Spleen (tissue), 7 donors: Measurements from ENCODE around the gene GOLGA6L24.
"Not testable (repeated sequence)": the region's sequence is repeated elsewhere in the genome, so short reads cannot be mapped to it uniquely, and the experiment has no call there.

Experiments
- POLR2AphosphoS5 ChIP-seq, 3 donors: sonication (generic); formaldehyde crosslinking; IDR thresholded peaks; one replicate each; pipeline ENCODE4 v1.5.1; 2017; ENCODE audit warnings: antibody characterized with exemption in 3 of 3
- TF ChIP-seq, protein P1 (sequence below), 11 experiments: fragments of 200-600 bp in 7 of 11; fragments of 450-650 bp in 4 of 11; sonication (generic) in 4 of 11; IDR thresholded peaks in 8 of 11; conservative IDR thresholded peaks in 3 of 11; 1 replicate in 7 of 11; 2 replicates in 4 of 11; pipeline versions ENCODE4 v1.4.0 to v1.8.0; 2016 to 2021; ENCODE audit warnings: antibody characterized with exemption in 11 of 11, inconsistent platforms in 4 of 11, mild to moderate bottlenecking in 1 of 11
- donor health status: DM: no; HTN: no; CAD: no; lungs with moderate emphysema.
- donor health status: DM: no; HTN: no; CAD: no.
- donor health status: DM: no; HTN: no; CAD: no.

DNA sequence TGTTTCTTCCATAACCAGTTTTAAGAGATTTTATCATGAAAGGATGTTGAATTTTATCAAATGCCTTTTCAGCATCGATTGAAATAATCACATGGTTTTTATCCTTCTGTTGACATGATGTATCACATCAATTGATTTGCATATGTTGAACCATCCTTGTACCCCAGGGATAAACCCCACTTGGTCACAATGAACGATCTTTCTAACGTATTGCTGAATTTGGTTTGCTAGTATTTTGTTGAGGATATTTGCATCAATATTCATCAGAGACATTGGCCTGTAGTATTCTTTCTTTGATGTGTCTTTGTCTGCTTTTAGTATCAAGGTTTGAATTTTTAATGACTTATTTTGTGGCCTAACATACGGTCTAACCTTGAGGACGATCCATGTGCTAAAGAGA is 49.2 kb downstream of the GOLGA6L24 start:
- TF ChIP-seq, protein P1, sequence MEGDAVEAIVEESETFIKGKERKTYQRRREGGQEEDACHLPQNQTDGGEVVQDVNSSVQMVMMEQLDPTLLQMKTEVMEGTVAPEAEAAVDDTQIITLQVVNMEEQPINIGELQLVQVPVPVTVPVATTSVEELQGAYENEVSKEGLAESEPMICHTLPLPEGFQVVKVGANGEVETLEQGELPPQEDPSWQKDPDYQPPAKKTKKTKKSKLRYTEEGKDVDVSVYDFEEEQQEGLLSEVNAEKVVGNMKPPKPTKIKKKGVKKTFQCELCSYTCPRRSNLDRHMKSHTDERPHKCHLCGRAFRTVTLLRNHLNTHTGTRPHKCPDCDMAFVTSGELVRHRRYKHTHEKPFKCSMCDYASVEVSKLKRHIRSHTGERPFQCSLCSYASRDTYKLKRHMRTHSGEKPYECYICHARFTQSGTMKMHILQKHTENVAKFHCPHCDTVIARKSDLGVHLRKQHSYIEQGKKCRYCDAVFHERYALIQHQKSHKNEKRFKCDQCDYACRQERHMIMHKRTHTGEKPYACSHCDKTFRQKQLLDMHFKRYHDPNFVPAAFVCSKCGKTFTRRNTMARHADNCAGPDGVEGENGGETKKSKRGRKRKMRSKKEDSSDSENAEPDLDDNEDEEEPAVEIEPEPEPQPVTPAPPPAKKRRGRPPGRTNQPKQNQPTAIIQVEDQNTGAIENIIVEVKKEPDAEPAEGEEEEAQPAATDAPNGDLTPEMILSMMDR (IDR thresholded peaks at IDR 0.05 in 8 of 11, conservative IDR thresholded peaks at IDR 0.05 in 3 of 11) = not testable (repeated sequence)
- not testable (repeated sequence) for TF ChIP-seq POLR2AphosphoS5 (IDR thresholded peaks at IDR 0.05)
